Lower leg skin (tissue), 3 donors: ENCODE measurements around the gene FAH.

ENCODE experiments used
- POLR2A ChIP-seq, 2 donors: fragments of 450-650 bp; IDR thresholded peaks; one replicate each; pipeline ENCODE4 v1.6.1; 2016 to 2017; ENCODE audit warnings: antibody characterized with exemption in 2 of 2, mild to moderate bottlenecking in 1 of 2, moderate library complexity in 1 of 2
- TF ChIP-seq, protein P1 (sequence below), 3 donors: fragments of 450-650 bp; IDR thresholded peaks; one replicate each; pipeline ENCODE4 v1.5.1; 2016; ENCODE audit warnings: antibody characterized with exemption in 3 of 3, mild to moderate bottlenecking in 3 of 3, moderate library complexity in 2 of 3

DNA sequence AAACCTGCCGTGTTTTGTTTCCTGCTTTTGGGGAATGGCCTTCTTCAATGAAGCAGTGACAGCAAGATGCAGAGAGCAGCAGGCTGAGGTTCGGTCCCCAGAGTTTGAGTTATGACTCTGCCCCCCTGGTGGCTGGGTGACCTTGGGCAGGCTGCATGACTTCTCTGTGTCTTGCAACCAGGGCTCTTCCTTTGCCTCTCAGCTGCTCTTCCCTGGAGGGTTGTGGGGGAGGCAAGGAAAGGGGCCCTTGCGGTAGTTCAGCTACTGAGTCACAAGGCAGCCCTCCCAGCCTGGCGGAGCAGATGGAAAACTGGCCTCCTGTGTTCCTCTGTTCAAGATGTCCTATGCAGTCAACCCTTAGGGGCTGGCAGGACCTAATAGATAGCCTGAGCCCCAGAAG, 82.1 kb downstream of the FAH start:
- TF ChIP-seq, protein P1, sequence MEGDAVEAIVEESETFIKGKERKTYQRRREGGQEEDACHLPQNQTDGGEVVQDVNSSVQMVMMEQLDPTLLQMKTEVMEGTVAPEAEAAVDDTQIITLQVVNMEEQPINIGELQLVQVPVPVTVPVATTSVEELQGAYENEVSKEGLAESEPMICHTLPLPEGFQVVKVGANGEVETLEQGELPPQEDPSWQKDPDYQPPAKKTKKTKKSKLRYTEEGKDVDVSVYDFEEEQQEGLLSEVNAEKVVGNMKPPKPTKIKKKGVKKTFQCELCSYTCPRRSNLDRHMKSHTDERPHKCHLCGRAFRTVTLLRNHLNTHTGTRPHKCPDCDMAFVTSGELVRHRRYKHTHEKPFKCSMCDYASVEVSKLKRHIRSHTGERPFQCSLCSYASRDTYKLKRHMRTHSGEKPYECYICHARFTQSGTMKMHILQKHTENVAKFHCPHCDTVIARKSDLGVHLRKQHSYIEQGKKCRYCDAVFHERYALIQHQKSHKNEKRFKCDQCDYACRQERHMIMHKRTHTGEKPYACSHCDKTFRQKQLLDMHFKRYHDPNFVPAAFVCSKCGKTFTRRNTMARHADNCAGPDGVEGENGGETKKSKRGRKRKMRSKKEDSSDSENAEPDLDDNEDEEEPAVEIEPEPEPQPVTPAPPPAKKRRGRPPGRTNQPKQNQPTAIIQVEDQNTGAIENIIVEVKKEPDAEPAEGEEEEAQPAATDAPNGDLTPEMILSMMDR (IDR thresholded peaks at IDR 0.05), result no peak
- TF ChIP-seq POLR2A (IDR thresholded peaks at IDR 0.05), result no peak
